H1 (cell line): ENCODE results near the gene DNASE1L1. TPM values are rescaled to one million over a fixed set of nuclear protein-coding genes. Genes with fewer than 3 reads are reported as not detected.
A peak's percentile ranks its signal among the peaks of the same experiment; 100 is the strongest.

ENCODE experiments used
- CTCF ChIA-PET: fragments of 300-600 bp; sonication (Branson Sonifier 250); formaldehyde crosslinking; loops from one replicate; lab custom pipeline; 2021; ENCODE audit not compliant: partially characterized antibody; lab: Charles Lee
- POLR2A ChIA-PET: fragments of 300-600 bp; sonication (Branson Sonifier 250); formaldehyde crosslinking; loops from one replicate; lab custom pipeline; 2021; ENCODE audit warnings: inconsistent platforms; ENCODE audit not compliant: partially characterized antibody; lab: Charles Lee
- DNase-seq, 2 experiments: peaks; one replicate each; pipeline versions ENCODE4 v3.0.0 to v3.0.0-alpha.2; 2010 to 2022; ENCODE audit warnings: low spot score in 2 of 2, low read depth in 1 of 2, mixed read lengths in 1 of 2
- FAIRE-seq: peaks from 2 replicates; lab custom pipeline; 2011; peaks lifted over from hg19 to GRCh38; lab: Jason Lieb, UNC
- H2AFZ ChIP-seq: 2 replicates; pipeline ENCODE4 v1.8.1; 2012; ENCODE audit warnings: low read length, inconsistent platforms
- H2AK5ac ChIP-seq: 2 replicates; pipeline ENCODE4 v1.6.1; 2013; ENCODE audit warnings: low read depth, low read length
- H2BK120ac ChIP-seq: replicated peaks from 2 replicates; pipeline ENCODE3; 2013; ENCODE audit warnings: low read depth, low read length, inconsistent platforms
- H2BK12ac ChIP-seq: 2 replicates; pipeline ENCODE4 v1.6.1; 2013; ENCODE audit warnings: low read depth, low read length
- H2BK15ac ChIP-seq: 2 replicates; pipeline ENCODE4 v1.6.1; 2013; ENCODE audit warnings: low read length
- H2BK20ac ChIP-seq: 2 replicates; pipeline ENCODE4 v1.6.1; 2013; ENCODE audit warnings: low read length
- H2BK5ac ChIP-seq: 2 replicates; pipeline ENCODE4 v1.6.1; 2013; ENCODE audit warnings: low read depth, low read length
- H3K14ac ChIP-seq: 2 replicates; pipeline ENCODE4 v1.6.1; 2013; ENCODE audit warnings: inconsistent platforms; ENCODE audit not compliant: insufficient read length
- H3K18ac ChIP-seq: 2 replicates; pipeline ENCODE4 v1.6.1; 2013; ENCODE audit warnings: low read length; ENCODE audit errors: extremely low read depth
- H3K23ac ChIP-seq: 2 replicates; pipeline ENCODE4 v1.6.1; 2013; ENCODE audit warnings: inconsistent platforms; ENCODE audit not compliant: insufficient read length
- H3K23me2 ChIP-seq: 2 replicates; pipeline ENCODE4 v1.6.1; 2013; ENCODE audit warnings: low read depth, low read length
- H3K27ac ChIP-seq: 2 replicates; pipeline ENCODE4 v1.6.1; 2011; ENCODE audit warnings: low read depth, low read length, inconsistent platforms
- H3K27me3 ChIP-seq, 4 experiments: replicated peaks in 1 of 4; 1 replicate in 1 of 4; 2 replicates in 3 of 4; pipeline versions ENCODE4 v1.6.1 to v1.8.1; 2011 to 2013; ENCODE audit warnings: low read length in 3 of 4, mild to moderate bottlenecking in 3 of 4, inconsistent platforms in 2 of 4, mixed read lengths in 2 of 4, moderate library complexity in 1 of 4; ENCODE audit not compliant: control insufficient read depth in 3 of 4, insufficient read depth in 3 of 4; ENCODE audit errors: extremely low read depth in 1 of 4
- H3K36me3 ChIP-seq, 4 experiments: 2 replicates each; pipeline versions ENCODE4 v1.6.1 to v1.8.1; 2011 to 2013; ENCODE audit warnings: mild to moderate bottlenecking in 4 of 4, low read length in 3 of 4, moderate library complexity in 2 of 4, control low read depth in 1 of 4, inconsistent platforms in 1 of 4; ENCODE audit not compliant: insufficient read depth in 4 of 4, control insufficient read depth in 2 of 4
- H3K4ac ChIP-seq: replicated peaks from 2 replicates; pipeline ENCODE3; 2013; ENCODE audit warnings: low read length, low read depth, mixed read lengths, inconsistent platforms; ENCODE audit not compliant: insufficient read length
- H3K4me1 ChIP-seq, 4 experiments: replicated peaks in 1 of 4; 1 replicate in 1 of 4; 2 replicates in 3 of 4; pipeline versions ENCODE4 v1.6.1 to v1.8.1; 2011 to 2013; ENCODE audit warnings: low read length in 3 of 4, inconsistent platforms in 2 of 4, mixed read lengths in 1 of 4; ENCODE audit not compliant: insufficient read depth in 4 of 4, control insufficient read depth in 3 of 4
- H3K4me2 ChIP-seq, 2 experiments: 2 replicates each; pipeline versions ENCODE4 v1.6.1 to v1.8.1; 2011 to 2013; ENCODE audit warnings: low read depth in 2 of 2, low read length in 2 of 2, control low read depth in 1 of 2, inconsistent platforms in 1 of 2, mild to moderate bottlenecking in 1 of 2; ENCODE audit not compliant: insufficient read depth in 1 of 2
- H3K4me3 ChIP-seq, 4 experiments: fragments of 200-600, 300-600 bp in 1 of 4; sonication (generic), shearing (Covaris generic), sonication (Bioruptor Twin) in 1 of 4; 2 replicates each; pipeline versions ENCODE4 v1.5.1 to v1.8.1; 2011 to 2016; ENCODE audit warnings: low read length in 4 of 4, low read depth in 3 of 4, control low read depth in 2 of 4, inconsistent platforms in 2 of 4, mild to moderate bottlenecking in 2 of 4, mixed read lengths in 1 of 4, moderate library complexity in 1 of 4; ENCODE audit not compliant: insufficient read depth in 2 of 4; ENCODE audit errors: extremely low read depth in 1 of 4
- H3K56ac ChIP-seq: replicated peaks from 2 replicates; pipeline ENCODE3; 2013; ENCODE audit warnings: low read depth, mild to moderate bottlenecking, mixed read lengths, low read length, inconsistent platforms; ENCODE audit not compliant: insufficient read length
- H3K79me1 ChIP-seq: 2 replicates; pipeline ENCODE4 v1.6.1; 2013; ENCODE audit warnings: low read depth, low read length, control low read depth
- H3K79me2 ChIP-seq, 2 experiments: 2 replicates each; pipeline versions ENCODE4 v1.6.1 to v1.8.1; 2012 to 2013; ENCODE audit warnings: low read length in 2 of 2, mild to moderate bottlenecking in 2 of 2, inconsistent platforms in 1 of 2; ENCODE audit not compliant: insufficient read depth in 2 of 2, control insufficient read depth in 1 of 2
- H3K9ac ChIP-seq, 4 experiments: replicated peaks in 1 of 4; 1 replicate in 1 of 4; 2 replicates in 3 of 4; pipeline versions ENCODE4 v1.6.1 to v1.8.1; 2011 to 2013; ENCODE audit warnings: low read depth in 3 of 4, low read length in 3 of 4, control low read depth in 2 of 4, mild to moderate bottlenecking in 2 of 4, moderate library complexity in 2 of 4, inconsistent platforms in 1 of 4; ENCODE audit errors: extremely low read depth in 1 of 4
- H3K9me3 ChIP-seq, 2 experiments: 2 replicates each; pipeline versions ENCODE4 v1.6.1 to v1.8.1; 2012 to 2013; ENCODE audit warnings: mild to moderate bottlenecking in 2 of 2, moderate library complexity in 2 of 2, control low read depth in 1 of 2, inconsistent platforms in 1 of 2, low read depth in 1 of 2, low read length in 1 of 2, mixed read lengths in 1 of 2; ENCODE audit not compliant: insufficient read depth in 2 of 2
- H4K20me1 ChIP-seq, 2 experiments: replicated peaks in 1 of 2; 2 replicates each; pipeline versions ENCODE3 to v1.8.1; 2011 to 2013; ENCODE audit warnings: inconsistent platforms in 2 of 2, low read length in 2 of 2, mild to moderate bottlenecking in 1 of 2; ENCODE audit not compliant: insufficient read depth in 2 of 2, control insufficient read depth in 1 of 2
- H4K5ac ChIP-seq: 2 replicates; pipeline ENCODE4 v1.6.1; 2013; ENCODE audit warnings: low read length, low read depth, mixed read lengths, inconsistent platforms; ENCODE audit not compliant: insufficient read length
- H4K8ac ChIP-seq: 2 replicates; pipeline ENCODE4 v1.8.0; 2013; ENCODE audit warnings: mild to moderate bottlenecking, moderate library complexity, low read length, inconsistent platforms; ENCODE audit not compliant: insufficient read depth; ENCODE audit errors: extremely low read depth
- H4K91ac ChIP-seq: replicated peaks from 2 replicates; pipeline ENCODE3; 2013; ENCODE audit warnings: low read length, mixed read lengths, inconsistent platforms; ENCODE audit not compliant: insufficient read length
- POLR2A ChIP-seq, 2 experiments: IDR thresholded peaks; 1 replicate in 1 of 2; 2 replicates in 1 of 2; pipeline ENCODE4 v1.6.1; 2011; ENCODE audit warnings: low read depth in 2 of 2, low read length in 2 of 2, mild to moderate bottlenecking in 2 of 2; ENCODE audit errors: control extremely low read depth in 1 of 2
- SUZ12 ChIP-seq: fragments of 200-600 bp; sonication (generic); IDR thresholded peaks from 2 replicates; pipeline ENCODE4 v1.6.1; 2012; ENCODE audit warnings: mild to moderate bottlenecking, inconsistent platforms, low read length, moderate library complexity, mixed read lengths
- WGBS, 2 experiments: shearing (Covaris generic) in 1 of 2; methylation state at CpG; one replicate each; pipeline versions ENCODE4 v1.1.6 to v1.1.7; 2013 to 2015; ENCODE audit warnings: low lambda C conversion rate in 2 of 2, mixed read lengths in 2 of 2, inconsistent platforms in 1 of 2, low coverage in 1 of 2, missing lambda C conversion rate in 1 of 2; ENCODE audit not compliant: insufficient replicate concordance in 2 of 2, insufficient coverage in 1 of 2, insufficient read length in 1 of 2; ENCODE audit errors: extremely low coverage in 1 of 2, missing lambda C conversion rate in 1 of 2; 5-methylcytosine and 5-hydroxymethylcytosine counted together
- polyA plus RNA-seq, 7 experiments: library from polyadenylated mRNA; depleted of rRNA in 3 of 7; stranded (reverse) in 5 of 7; unstranded in 2 of 7; fragments of >200 nt in 5 of 7; fragments of 200-250 nt in 2 of 7; gene quantifications; 1 replicate in 5 of 7; 2 replicates in 1 of 7; 4 replicates in 1 of 7; pipeline versions ENCODE4 v1.2.1 to v1.2.3, GENCODE V29; 2011 to 2013; ENCODE audit warnings: missing spikeins in 2 of 7, mixed read lengths in 2 of 7
- total RNA-seq: library from RNA; stranded (reverse); fragmentation: NEBNext Ultra II Directional; extraction: Animal tissue kit (Norgen Biotek cat#: 25700); gene quantifications from 2 replicates; pipeline ENCODE4 v1.2.1, GENCODE V29; 2021

Gene DNASE1L1
- total and polyA plus RNA-seq, 2 of the 8 experiments (the other 6 are each of a cell fraction or from before 2014, with no cell fraction given): 8.7 to 30.0 TPM

DNA sequence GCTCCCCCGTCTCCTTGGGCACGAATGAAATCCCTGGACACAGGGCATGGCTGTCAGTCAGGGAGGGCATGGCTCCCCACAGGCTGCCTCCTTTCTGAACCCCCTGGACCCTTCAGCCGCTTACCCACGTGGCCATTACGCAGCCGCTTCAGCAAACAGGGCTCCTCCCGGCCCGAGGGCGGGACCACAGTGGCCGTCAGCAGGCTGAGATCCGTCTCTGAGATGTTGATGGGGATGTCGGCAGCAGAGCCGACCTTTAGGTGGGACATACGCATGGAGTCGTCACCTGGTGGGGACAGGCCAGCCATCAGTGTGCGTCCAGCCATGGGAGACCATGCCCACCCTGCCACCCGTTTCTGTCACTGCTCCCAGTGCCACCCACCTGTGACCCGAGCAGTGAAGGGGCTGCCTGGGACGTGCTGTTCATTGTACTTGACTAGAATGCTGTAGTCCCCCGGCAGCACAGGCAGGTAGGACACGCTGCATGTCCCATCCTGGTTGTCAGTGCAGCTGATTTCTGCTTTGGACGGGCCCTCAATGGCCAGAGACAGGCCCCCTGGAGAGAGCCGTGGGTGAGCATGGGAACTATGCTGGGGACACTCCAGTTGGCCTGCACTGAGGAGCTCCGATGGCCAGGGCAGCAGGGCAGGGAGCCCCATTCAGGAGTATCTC lies 55.7 kb downstream of the DNASE1L1 start:
- no peak overlapping the region for H2BK20ac ChIP-seq
- H3K79me2 ChIP-seq: no peaks in the 10 kb centered on the region
- H3K14ac ChIP-seq: no peak overlapping the region
- no peak overlapping the region for H3K4ac ChIP-seq
- H3K27ac ChIP-seq: no peak overlapping the region
- H3K4me2 ChIP-seq: no peak overlapping the region
- no peaks in the 10 kb centered on the region for H3K27me3 ChIP-seq
- ChIA-PET CTCF (interaction anchor here (1.5 kb wide), 1 partner anchor 12 kb away, joined by 4 read pairs; no protein-coding TSS in a partner anchor), POLR2A (interaction anchor here (1.9 to 15.6 kb wide), 3 partner anchors 12 to 48 kb away, joined by 5 to 348 read pairs (median 8); no protein-coding TSS in a partner anchor)
- no peak overlapping the region; the same call in 1 of the 2 replicates for H4K8ac ChIP-seq
- no peak overlapping the region for H2BK120ac ChIP-seq
- no peak overlapping the region for H2AK5ac ChIP-seq
- H3K4me1 ChIP-seq: no peaks in the 10 kb centered on the region
- no peak overlapping the region for H3K9ac ChIP-seq
- H3K23ac ChIP-seq: no peak overlapping the region
- no peak overlapping the region for H3K4me3 ChIP-seq
- H2AFZ ChIP-seq: no peak overlapping the region
- no peak overlapping the region for H4K5ac ChIP-seq
- H3K79me1 ChIP-seq: no peaks in the 10 kb centered on the region
- no peaks in the 10 kb centered on the region for H3K9me3 ChIP-seq
- H3K36me3 ChIP-seq: peaks cover 41 to 99% (median 82%) of the 10 kb centered on the region in 4 experiments
- H2BK5ac ChIP-seq: no peak overlapping the region
- 95% methylated on average over 9 of the region's 24 CpGs; no CpG with 5 or more reads in 1 of the 2 experiments for WGBS, 2 experiments
- no peak overlapping the region for H3K56ac ChIP-seq
- H2BK15ac ChIP-seq: no peak overlapping the region
- DNase-seq (no peak), FAIRE-seq (no peak)
- no peak overlapping the region for H4K91ac ChIP-seq
- no peak overlapping the region for H3K18ac ChIP-seq
- no peaks in the 10 kb centered on the region for H3K23me2 ChIP-seq
- TF ChIP-seq POLR2A (IDR thresholded peaks at IDR 0.05; ENCODE audit: control extremely low read depth in 1 of 2, low read depth in 2 of 2, low read length in 2 of 2) (peak in 1 of 2 experiments; percentile 32; a peak in 1 of 3 replicates), SUZ12 (no peak)
- H2BK12ac ChIP-seq: no peak overlapping the region
- H4K20me1 ChIP-seq: peaks cover 0 to 36% of the 10 kb centered on the region in 2 experiments
